Measurements from ENCODE around the gene SNRNP200. TPM values are rescaled to one million over a fixed set of nuclear protein-coding genes. Genes with fewer than 3 reads are reported as not detected.

Gene SNRNP200
- total RNA-seq, 2 donors from 2014 or later: 90.4 to 127 TPM

GRCh38 chr2:96319396-96319795 is 14.1 kb upstream of the SNRNP200 start:
- no peak overlapping the region for H3K4me3 ChIP-seq
- peaks cover 18% of the 10 kb centered on the region for H3K27me3 ChIP-seq
- H3K36me3 ChIP-seq: no peaks in the 10 kb centered on the region
- no peak overlapping the region for H3K9ac ChIP-seq (ENCODE audit: low read depth in 2 of 2, low read length in 2 of 2)
- H3K9me3 ChIP-seq: no peaks in the 10 kb centered on the region
- intact Hi-C loops (cut with DNase I): no loop called here
- TF ChIP-seq, protein P1, sequence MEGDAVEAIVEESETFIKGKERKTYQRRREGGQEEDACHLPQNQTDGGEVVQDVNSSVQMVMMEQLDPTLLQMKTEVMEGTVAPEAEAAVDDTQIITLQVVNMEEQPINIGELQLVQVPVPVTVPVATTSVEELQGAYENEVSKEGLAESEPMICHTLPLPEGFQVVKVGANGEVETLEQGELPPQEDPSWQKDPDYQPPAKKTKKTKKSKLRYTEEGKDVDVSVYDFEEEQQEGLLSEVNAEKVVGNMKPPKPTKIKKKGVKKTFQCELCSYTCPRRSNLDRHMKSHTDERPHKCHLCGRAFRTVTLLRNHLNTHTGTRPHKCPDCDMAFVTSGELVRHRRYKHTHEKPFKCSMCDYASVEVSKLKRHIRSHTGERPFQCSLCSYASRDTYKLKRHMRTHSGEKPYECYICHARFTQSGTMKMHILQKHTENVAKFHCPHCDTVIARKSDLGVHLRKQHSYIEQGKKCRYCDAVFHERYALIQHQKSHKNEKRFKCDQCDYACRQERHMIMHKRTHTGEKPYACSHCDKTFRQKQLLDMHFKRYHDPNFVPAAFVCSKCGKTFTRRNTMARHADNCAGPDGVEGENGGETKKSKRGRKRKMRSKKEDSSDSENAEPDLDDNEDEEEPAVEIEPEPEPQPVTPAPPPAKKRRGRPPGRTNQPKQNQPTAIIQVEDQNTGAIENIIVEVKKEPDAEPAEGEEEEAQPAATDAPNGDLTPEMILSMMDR (IDR thresholded peaks at IDR 0.05): no peak
- no peak for DNase-seq
- no peak overlapping the region for H3K27ac ChIP-seq
- H3K4me1 ChIP-seq: no peaks in the 10 kb centered on the region

GRCh38 chr2:96318723-96319122 is 13.4 kb upstream of the SNRNP200 start:
- DNase-seq: no peak
- no peaks in the 10 kb centered on the region for H3K9me3 ChIP-seq
- no peak overlapping the region for H3K27ac ChIP-seq
- H3K4me3 ChIP-seq: no peak overlapping the region
- TF ChIP-seq, protein P1 (IDR thresholded peaks at IDR 0.05): no peak
- no peak overlapping the region for H3K9ac ChIP-seq (ENCODE audit: low read depth in 2 of 2, low read length in 2 of 2)
- no peaks in the 10 kb centered on the region for H3K36me3 ChIP-seq
- peaks cover 18% of the 10 kb centered on the region for H3K27me3 ChIP-seq
- H3K4me1 ChIP-seq: no peaks in the 10 kb centered on the region
- intact Hi-C loops (cut with DNase I): no loop called here

DNA sequence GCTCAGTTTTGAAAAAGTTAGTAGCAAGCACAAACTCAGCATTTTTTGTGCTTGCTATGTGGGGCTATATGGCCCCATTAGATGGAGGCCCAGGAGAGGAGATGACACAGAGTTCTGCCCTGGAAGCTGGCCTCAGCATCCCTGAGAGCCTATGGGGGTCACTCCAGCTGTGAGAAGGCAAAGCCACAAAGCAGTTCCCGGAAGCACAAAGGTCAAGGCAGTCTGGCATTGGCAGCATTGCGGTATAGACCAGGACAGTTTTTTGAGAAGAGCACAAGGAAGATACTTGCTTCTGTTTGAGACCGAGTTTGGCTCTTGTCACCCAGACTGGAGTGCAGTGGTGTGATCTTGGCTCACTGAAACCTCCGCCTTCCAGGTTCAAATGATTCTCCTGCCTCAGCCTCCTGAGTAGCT is 12.2 kb upstream of the SNRNP200 start:
- Histone ChIP-seq H3K27me3 (peaks cover 18% of the 10 kb centered on the region), H3K27ac (no peak overlapping the region), H3K9ac (ENCODE audit: low read depth in 2 of 2, low read length in 2 of 2) (no peak overlapping the region), H3K4me3 (no peak overlapping the region), H3K9me3 (no peaks in the 10 kb centered on the region), H3K4me1 (no peaks in the 10 kb centered on the region), H3K36me3 (no peaks in the 10 kb centered on the region)
- TF ChIP-seq, protein P1 (IDR thresholded peaks at IDR 0.05): no peak
- no peak for DNase-seq
- intact Hi-C loops (cut with DNase I): no loop called here

GRCh38 chr2:96316999-96317398 is 11.7 kb upstream of the SNRNP200 start:
- H3K27me3 ChIP-seq: peaks cover 18% of the 10 kb centered on the region
- intact Hi-C loops (cut with DNase I): no loop called here

DNA sequence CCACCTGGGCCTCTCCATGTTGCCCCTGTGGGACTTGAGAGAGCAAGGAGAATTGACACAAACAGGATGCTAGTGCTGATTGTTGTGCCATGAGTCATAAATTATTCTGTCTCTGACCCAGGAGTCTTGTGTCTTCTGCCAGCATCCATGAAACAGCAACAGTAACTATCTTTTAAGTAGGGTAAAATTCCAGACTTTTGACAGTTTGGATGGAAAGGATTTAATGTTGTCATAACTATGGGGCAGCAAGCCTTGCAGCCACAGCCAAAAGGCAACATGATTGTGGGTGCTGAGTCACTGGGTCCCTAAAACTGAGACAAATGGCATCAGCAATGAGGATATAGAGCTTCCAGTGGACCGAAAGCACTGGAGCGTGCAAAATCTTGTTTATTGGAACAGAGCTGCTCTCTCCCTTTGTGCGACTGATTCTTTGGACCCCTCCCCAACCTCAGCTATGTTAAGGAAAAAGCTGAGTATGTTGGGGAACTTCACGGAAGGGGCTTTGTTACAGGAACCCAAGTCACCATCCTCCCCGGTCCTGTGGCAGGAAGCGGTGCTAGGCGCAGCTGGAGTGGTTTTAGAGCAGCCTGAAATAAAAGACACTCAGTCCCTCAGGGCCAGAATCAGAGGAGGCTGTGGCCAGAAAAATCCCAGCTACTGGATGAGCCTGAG is 10.2 kb upstream of the SNRNP200 start:
- no peaks in the 10 kb centered on the region for H3K9me3 ChIP-seq
- no peak overlapping the region for H3K4me3 ChIP-seq
- no peaks in the 10 kb centered on the region for H3K36me3 ChIP-seq
- no peak for DNase-seq
- H3K4me1 ChIP-seq: no peaks in the 10 kb centered on the region
- H3K27ac ChIP-seq: no peak overlapping the region
- H3K27me3 ChIP-seq: peaks cover 9% of the 10 kb centered on the region
- H3K9ac ChIP-seq (ENCODE audit: low read depth in 2 of 2, low read length in 2 of 2): no peak overlapping the region
- intact Hi-C loops (cut with DNase I): no loop called here
- TF ChIP-seq, protein P1 (IDR thresholded peaks at IDR 0.05): no peak

More at GRCh38 chr2:96316999-96317398, 11.7 kb upstream of the SNRNP200 start:
- H3K27ac ChIP-seq: no peak overlapping the region
- DNase-seq: no peak
- TF ChIP-seq, protein P1 (IDR thresholded peaks at IDR 0.05): no peak
- no peaks in the 10 kb centered on the region for H3K9me3 ChIP-seq
- no peaks in the 10 kb centered on the region for H3K4me1 ChIP-seq
- no peak overlapping the region for H3K9ac ChIP-seq (ENCODE audit: low read depth in 2 of 2, low read length in 2 of 2)
- H3K36me3 ChIP-seq: no peaks in the 10 kb centered on the region
- no peak overlapping the region for H3K4me3 ChIP-seq

Measured in colonic mucosa (tissue), 4 donors.